Measurements from ENCODE around the gene SMTN.
"Not testable (repeated sequence)": the region's sequence is repeated elsewhere in the genome, so short reads cannot be mapped to it uniquely, and the experiment has no call there.

DNA sequence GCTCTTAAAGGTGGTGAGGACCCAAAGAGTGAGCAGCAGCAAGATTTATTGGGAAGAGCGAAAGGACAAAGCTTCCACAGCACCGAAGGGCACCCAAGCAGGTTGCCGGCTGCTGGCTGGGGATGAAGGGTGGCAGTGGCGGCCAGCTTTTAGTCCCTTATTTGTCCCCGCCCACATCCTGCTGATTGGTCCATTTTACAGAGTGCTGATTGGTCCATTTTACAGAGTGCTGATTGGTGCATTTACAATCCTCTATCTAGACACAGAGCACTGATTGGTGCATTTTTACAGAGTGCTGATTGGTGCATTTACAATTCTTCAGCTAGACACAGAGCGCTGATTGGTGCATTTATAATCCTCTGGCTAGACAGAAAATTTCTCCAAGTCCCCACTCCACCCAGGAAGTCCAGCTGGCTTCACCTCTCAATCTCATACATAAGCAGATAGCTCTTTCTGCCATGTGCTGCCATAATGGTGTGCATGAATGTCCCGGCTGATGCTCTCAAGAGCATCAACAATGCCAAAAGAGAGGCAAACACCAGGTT is 31.5 kb downstream of the SMTN start:
- TF ChIP-seq, protein P1, sequence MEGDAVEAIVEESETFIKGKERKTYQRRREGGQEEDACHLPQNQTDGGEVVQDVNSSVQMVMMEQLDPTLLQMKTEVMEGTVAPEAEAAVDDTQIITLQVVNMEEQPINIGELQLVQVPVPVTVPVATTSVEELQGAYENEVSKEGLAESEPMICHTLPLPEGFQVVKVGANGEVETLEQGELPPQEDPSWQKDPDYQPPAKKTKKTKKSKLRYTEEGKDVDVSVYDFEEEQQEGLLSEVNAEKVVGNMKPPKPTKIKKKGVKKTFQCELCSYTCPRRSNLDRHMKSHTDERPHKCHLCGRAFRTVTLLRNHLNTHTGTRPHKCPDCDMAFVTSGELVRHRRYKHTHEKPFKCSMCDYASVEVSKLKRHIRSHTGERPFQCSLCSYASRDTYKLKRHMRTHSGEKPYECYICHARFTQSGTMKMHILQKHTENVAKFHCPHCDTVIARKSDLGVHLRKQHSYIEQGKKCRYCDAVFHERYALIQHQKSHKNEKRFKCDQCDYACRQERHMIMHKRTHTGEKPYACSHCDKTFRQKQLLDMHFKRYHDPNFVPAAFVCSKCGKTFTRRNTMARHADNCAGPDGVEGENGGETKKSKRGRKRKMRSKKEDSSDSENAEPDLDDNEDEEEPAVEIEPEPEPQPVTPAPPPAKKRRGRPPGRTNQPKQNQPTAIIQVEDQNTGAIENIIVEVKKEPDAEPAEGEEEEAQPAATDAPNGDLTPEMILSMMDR (IDR thresholded peaks at IDR 0.05; ENCODE audit: low read length) = not testable (repeated sequence)
- not testable (repeated sequence) for TF ChIP-seq EZH2 (optimal IDR thresholded peaks at IDR 0.05; ENCODE audit: low read depth, low read length)

Data from MM.1S (cell line).